Stomach smooth muscle (tissue), 2 donors: ENCODE measurements around the gene RALGDS.
A peak's percentile ranks its signal among the peaks of the same experiment; 100 is the strongest.

Experiments used
- H3K27ac ChIP-seq: one replicate; pipeline ENCODE4 v1.7.0; 2013; ENCODE audit warnings: mild to moderate bottlenecking, low read length, inconsistent platforms
- H3K27me3 ChIP-seq, 2 donors: one replicate each; pipeline ENCODE4 v1.7.0; 2013; ENCODE audit warnings: low read length in 2 of 2; ENCODE audit not compliant: insufficient read depth in 2 of 2, control insufficient read depth in 1 of 2
- H3K36me3 ChIP-seq, 2 donors: one replicate each; pipeline ENCODE4 v1.7.0; 2013; ENCODE audit warnings: low read length in 2 of 2; ENCODE audit not compliant: control insufficient read depth in 2 of 2, insufficient read depth in 2 of 2
- H3K4me1 ChIP-seq: one replicate; pipeline ENCODE4 v1.7.0; 2013; ENCODE audit warnings: low read length; ENCODE audit not compliant: control insufficient read depth, insufficient read depth
- H3K4me3 ChIP-seq, 2 donors: one replicate each; pipeline ENCODE4 v1.7.0; 2013; ENCODE audit warnings: low read length in 2 of 2
- H3K9ac ChIP-seq, 2 donors: one replicate each; pipeline ENCODE4 v1.7.0; 2013; ENCODE audit warnings: low read length in 2 of 2, mild to moderate bottlenecking in 1 of 2
- H3K9me3 ChIP-seq, 2 donors: one replicate each; pipeline ENCODE4 v1.7.0; 2013; ENCODE audit warnings: low read length in 2 of 2; ENCODE audit not compliant: control insufficient read depth in 2 of 2
- donor health status: healthy.
- donor health status: Pancreatic carcinoma.

Gene RALGDS

GRCh38 chr9:133122935-133123611, 2.0 kb upstream of the RALGDS start:
- peaks cover 49% of the 10 kb centered on the region for H3K4me1 ChIP-seq
- no peak overlapping the region for H3K9ac ChIP-seq

GRCh38 chr9:133122605-133122934, 1.5 kb upstream of the RALGDS start:
- no peak overlapping the region for H3K4me3 ChIP-seq
- H3K27me3 ChIP-seq: no peaks in the 10 kb centered on the region
- no peaks in the 10 kb centered on the region for H3K36me3 ChIP-seq
- no peak overlapping the region for H3K9ac ChIP-seq
- peaks cover 54% of the 10 kb centered on the region for H3K4me1 ChIP-seq
- peak overlapping the region; percentile 11 for H3K27ac ChIP-seq
- no peaks in the 10 kb centered on the region for H3K9me3 ChIP-seq

More at GRCh38 chr9:133122935-133123611, 2.0 kb upstream of the RALGDS start:
- H3K9me3 ChIP-seq: no peaks in the 10 kb centered on the region
- H3K27me3 ChIP-seq: no peaks in the 10 kb centered on the region
- H3K27ac ChIP-seq: peak overlapping the region; percentile 11
- no peaks in the 10 kb centered on the region for H3K36me3 ChIP-seq
- no peak overlapping the region for H3K4me3 ChIP-seq

- Histone ChIP-seq H3K27me3 (no peaks in the 10 kb centered on the region), H3K27ac (peak overlapping the region; percentile 82), H3K4me3 (peak overlapping the region in 1 of 2 donors; percentile 72), H3K4me1 (peaks cover 54% of the 10 kb centered on the region), H3K9ac (peak overlapping the region in 1 of 2 donors; percentile 39), H3K9me3 (no peaks in the 10 kb centered on the region), H3K36me3 (no peaks in the 10 kb centered on the region)
Measured at GRCh38 chr9:133121915-133122550, 993 bp upstream of the RALGDS start.

GRCh38 chr9:133120501-133121197, 391 bp downstream of the RALGDS start:
- H3K4me1 ChIP-seq: peaks cover 59% of the 10 kb centered on the region

GRCh38 chr9:133119846-133120500, 1.1 kb downstream of the RALGDS start:
- peaks cover 65% of the 10 kb centered on the region for H3K4me1 ChIP-seq
- H3K27me3 ChIP-seq: no peaks in the 10 kb centered on the region
- H3K36me3 ChIP-seq: no peaks in the 10 kb centered on the region
- peak overlapping the region; percentile 64 for H3K27ac ChIP-seq
- no peaks in the 10 kb centered on the region for H3K9me3 ChIP-seq
- H3K4me3 ChIP-seq: peak overlapping the region; percentile 84 to 86
- peak overlapping the region; percentile 71 to 85 for H3K9ac ChIP-seq

More at GRCh38 chr9:133120501-133121197, 391 bp downstream of the RALGDS start:
- Histone ChIP-seq H3K9ac (peak overlapping the region; percentile 58 to 85), H3K9me3 (no peaks in the 10 kb centered on the region), H3K4me3 (peak overlapping the region; percentile 84 to 86), H3K27me3 (no peaks in the 10 kb centered on the region), H3K36me3 (no peaks in the 10 kb centered on the region), H3K27ac (peak overlapping the region; percentile 75)

GRCh38 chr9:133119103-133119845, 1.8 kb downstream of the RALGDS start:
- Histone ChIP-seq H3K27ac (peak overlapping the region; percentile 64), H3K9me3 (no peaks in the 10 kb centered on the region), H3K4me1 (peaks cover 72% of the 10 kb centered on the region), H3K4me3 (peak overlapping the region; percentile 84 to 86), H3K9ac (peak overlapping the region; percentile 45 to 71), H3K27me3 (no peaks in the 10 kb centered on the region), H3K36me3 (no peaks in the 10 kb centered on the region)

GRCh38 chr9:133118568-133118967, 2.5 kb downstream of the RALGDS start:
- no peaks in the 10 kb centered on the region for H3K36me3 ChIP-seq
- H3K27ac ChIP-seq: peak overlapping the region; percentile 64
- peaks cover 79% of the 10 kb centered on the region for H3K4me1 ChIP-seq
- H3K9me3 ChIP-seq: no peaks in the 10 kb centered on the region
- no peak overlapping the region for H3K9ac ChIP-seq
- H3K27me3 ChIP-seq: no peaks in the 10 kb centered on the region
- H3K4me3 ChIP-seq: peak overlapping the region in 1 of 2 donors; percentile 86

GRCh38 chr9:133118179-133118520, 2.9 kb downstream of the RALGDS start:
- peak overlapping the region; percentile 64 for H3K27ac ChIP-seq
- no peak overlapping the region for H3K9ac ChIP-seq
- H3K4me1 ChIP-seq: peaks cover 82% of the 10 kb centered on the region
- H3K4me3 ChIP-seq: no peak overlapping the region
- no peaks in the 10 kb centered on the region for H3K27me3 ChIP-seq
- H3K9me3 ChIP-seq: no peaks in the 10 kb centered on the region
- H3K36me3 ChIP-seq: no peaks in the 10 kb centered on the region

GRCh38 chr9:133117271-133118178, 3.5 kb downstream of the RALGDS start:
- H3K4me3 ChIP-seq: no peak overlapping the region
- peak overlapping the region; percentile 64 for H3K27ac ChIP-seq
- peak overlapping the region in 1 of 2 donors; percentile 13 for H3K9ac ChIP-seq
- H3K36me3 ChIP-seq: no peaks in the 10 kb centered on the region
- H3K4me1 ChIP-seq: peaks cover 86% of the 10 kb centered on the region
- no peaks in the 10 kb centered on the region for H3K27me3 ChIP-seq
- H3K9me3 ChIP-seq: no peaks in the 10 kb centered on the region
